Fibroblast of skin of back (primary cell): ENCODE measurements around the gene SPAG8. TPM values are rescaled to one million over a fixed set of nuclear protein-coding genes. Genes with fewer than 3 reads are reported as not detected.
A peak's percentile ranks its signal among the peaks of the same experiment; 100 is the strongest.

Experiments used
- DNase-seq: peaks from one replicate; pipeline ENCODE4 v3.0.0-alpha.2; 2013
- polyA plus RNA-seq, 2 experiments: library from polyadenylated mRNA; unstranded; fragments of 120-200 nt; gene quantifications; one replicate each; pipeline ENCODE4 v1.2.1, GENCODE V29; 2013; ENCODE audit not compliant: insufficient read length in 2 of 2

SPAG8 gene
- 0.85 TPM for polyA plus RNA-seq (2013, experiment 1 of 2; ENCODE audit: insufficient read length)
- polyA plus RNA-seq (2013, experiment 2 of 2; ENCODE audit: insufficient read length): 0.70 TPM

GRCh38 chr9:35812025-35812602 is at the start of gene SPAG8:
TSS of gene SPAG8 (minus strand) at chr9:35812262. CDS start at chr9:35812147, 115 bp downstream.
- peak; percentile 96 for DNase-seq

- DNase-seq: no peak
Observed at GRCh38 chr9:35861161-35861897, 49.3 kb upstream of the SPAG8 start.

- no peak for DNase-seq
Observed at GRCh38 chr9:35859990-35860339, 47.9 kb upstream of the SPAG8 start.

GRCh38 chr9:35859310-35859989 is 47.4 kb upstream of the SPAG8 start:
- peak; percentile 26 for DNase-seq

GRCh38 chr9:35858458-35858857 is 46.4 kb upstream of the SPAG8 start:
- DNase-seq: no peak

GRCh38 chr9:35856882-35857281 is 44.8 kb upstream of the SPAG8 start:
- no peak for DNase-seq

- DNase-seq: no peak
Observed at GRCh38 chr9:35856206-35856605, 44.1 kb upstream of the SPAG8 start.

GRCh38 chr9:35854091-35854762 is 42.2 kb upstream of the SPAG8 start:
- no peak for DNase-seq

- DNase-seq: no peak
Observed at GRCh38 chr9:35852876-35853865, 41.1 kb upstream of the SPAG8 start.

- DNase-seq: no peak
Observed at GRCh38 chr9:35852267-35852815, 40.3 kb upstream of the SPAG8 start.

GRCh38 chr9:35847792-35848572 is 35.9 kb upstream of the SPAG8 start:
- DNase-seq: peak; percentile 86

- no peak for DNase-seq
Observed at GRCh38 chr9:35845824-35846771, 34.0 kb upstream of the SPAG8 start.

- DNase-seq: peak; percentile 93
Observed at GRCh38 chr9:35844628-35845270, 32.7 kb upstream of the SPAG8 start.

- DNase-seq: no peak
Observed at GRCh38 chr9:35842795-35843194, 30.7 kb upstream of the SPAG8 start.

- no peak for DNase-seq
Observed at GRCh38 chr9:35842020-35842745, 30.1 kb upstream of the SPAG8 start.

GRCh38 chr9:35841645-35841900 is 29.5 kb upstream of the SPAG8 start:
- no peak for DNase-seq

GRCh38 chr9:35840881-35841644 is 29.0 kb upstream of the SPAG8 start:
- DNase-seq: no peak

- DNase-seq: no peak
Observed at GRCh38 chr9:35839926-35840325, 27.9 kb upstream of the SPAG8 start.
